Calu3 (cell line): ENCODE data around the gene PHF23. TPM values are rescaled to one million over a fixed set of nuclear protein-coding genes. Genes with fewer than 3 reads are reported as not detected.
A peak's percentile ranks its signal among the peaks of the same experiment; 100 is the strongest.

Source experiments
- BruUV-seq: library from RNA; stranded (reverse); fragments of 400-500 nt; replicated peaks from 2 replicates; lab custom pipeline; 2021; lab: Mats Ljungman, UMichigan
- CTCF ChIA-PET: fragments of 300-600 bp; sonication (Branson Sonifier 250); formaldehyde crosslinking; loops from one replicate; lab custom pipeline; 2022; ENCODE audit warnings: antibody characterized with exemption; lab: Charles Lee
- DNase-seq: peaks from one replicate; pipeline ENCODE4 v3.0.0; 2022
- H3K27ac Mint-ChIP-seq: one replicate; pipeline ENCODE4 v1.8.0; 2022; ENCODE audit warnings: mixed read lengths; ENCODE audit not compliant: unreplicated experiment
- H3K27me3 Mint-ChIP-seq: one replicate; pipeline ENCODE4 v1.8.0; 2022; ENCODE audit warnings: mixed read lengths; ENCODE audit not compliant: unreplicated experiment
- H3K36me3 Mint-ChIP-seq: one replicate; pipeline ENCODE4 v1.8.0; 2022; ENCODE audit warnings: mild to moderate bottlenecking, moderate library complexity, mixed read lengths; ENCODE audit not compliant: insufficient read depth, unreplicated experiment
- H3K4me1 Mint-ChIP-seq: one replicate; pipeline ENCODE4 v1.8.0; 2022; ENCODE audit warnings: mild to moderate bottlenecking, low read depth, mixed read lengths; ENCODE audit not compliant: unreplicated experiment
- H3K4me3 Mint-ChIP-seq: one replicate; pipeline ENCODE4 v1.8.0; 2022; ENCODE audit warnings: mild to moderate bottlenecking, low read depth, moderate library complexity, mixed read lengths; ENCODE audit not compliant: unreplicated experiment
- H3K9me3 Mint-ChIP-seq: one replicate; pipeline ENCODE4 v1.8.0; 2022; ENCODE audit warnings: low read depth, mixed read lengths; ENCODE audit not compliant: unreplicated experiment
- intact Hi-C: fragments of 100-400 bp; cut with micrococcal nuclease; formaldehyde crosslinking; loops from one replicate; pipeline ENCODE4 v1.10.0; 2022; ENCODE audit not compliant: unreplicated experiment
- total RNA-seq: library from RNA; stranded (reverse); gene quantifications from 2 replicates; pipeline ENCODE4 v1.2.3, GENCODE V29; 2022
- TF ChIP-seq, protein P1 (sequence below): fragments of 200-600 bp; IDR thresholded peaks from one replicate; pipeline ENCODE4 v1.8.0; 2022; ENCODE audit warnings: antibody characterized with exemption; ENCODE audit not compliant: unreplicated experiment

PHF23 gene
- total RNA-seq, 1 experiment from 2014 or later, result 30.2 TPM

DNA sequence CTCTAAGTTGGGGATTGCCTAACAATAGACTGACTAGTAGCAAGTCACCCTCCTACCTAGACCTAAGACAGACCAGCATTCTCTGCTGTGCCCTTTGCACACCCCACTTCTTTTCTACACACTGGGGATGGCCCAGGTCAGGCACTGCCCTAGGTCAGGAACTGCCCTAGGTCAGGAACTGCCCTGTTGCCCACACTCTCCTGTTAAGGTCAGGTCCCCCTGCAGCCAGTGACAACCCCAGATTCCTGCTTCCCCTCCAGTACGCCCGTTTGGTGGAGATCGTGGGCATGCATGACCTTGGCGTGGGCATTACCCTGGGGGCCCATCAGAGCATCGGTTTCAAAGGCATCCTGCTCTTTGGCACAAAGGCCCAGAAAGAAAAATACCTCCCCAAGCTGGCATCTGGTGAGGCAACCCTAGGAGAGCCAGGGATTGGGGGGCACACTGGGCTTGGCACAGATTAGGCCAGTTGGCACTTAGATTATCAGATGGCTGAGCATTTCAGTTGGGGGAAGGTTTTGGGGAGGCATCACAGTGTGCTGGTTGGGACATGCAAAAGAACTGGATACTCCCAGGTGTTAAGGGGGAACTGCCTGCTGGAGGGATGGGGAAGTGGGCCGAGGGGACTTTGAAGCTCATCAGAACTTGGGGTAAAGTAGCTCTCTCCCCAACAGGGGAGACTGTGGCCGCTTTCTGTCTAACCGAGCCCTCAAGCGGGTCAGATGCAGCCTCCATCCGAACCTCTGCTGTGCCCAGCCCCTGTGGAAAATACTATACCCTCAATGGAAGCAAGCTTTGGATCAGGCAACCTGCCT is 17.8 kb downstream of the PHF23 start:
- no peaks in the 10 kb centered on the region for H3K9me3 Mint-ChIP-seq
- peak overlapping the region; percentile 94 for H3K27ac Mint-ChIP-seq
- BruUV-seq, result no TSS peak
- TF ChIP-seq, protein P1, sequence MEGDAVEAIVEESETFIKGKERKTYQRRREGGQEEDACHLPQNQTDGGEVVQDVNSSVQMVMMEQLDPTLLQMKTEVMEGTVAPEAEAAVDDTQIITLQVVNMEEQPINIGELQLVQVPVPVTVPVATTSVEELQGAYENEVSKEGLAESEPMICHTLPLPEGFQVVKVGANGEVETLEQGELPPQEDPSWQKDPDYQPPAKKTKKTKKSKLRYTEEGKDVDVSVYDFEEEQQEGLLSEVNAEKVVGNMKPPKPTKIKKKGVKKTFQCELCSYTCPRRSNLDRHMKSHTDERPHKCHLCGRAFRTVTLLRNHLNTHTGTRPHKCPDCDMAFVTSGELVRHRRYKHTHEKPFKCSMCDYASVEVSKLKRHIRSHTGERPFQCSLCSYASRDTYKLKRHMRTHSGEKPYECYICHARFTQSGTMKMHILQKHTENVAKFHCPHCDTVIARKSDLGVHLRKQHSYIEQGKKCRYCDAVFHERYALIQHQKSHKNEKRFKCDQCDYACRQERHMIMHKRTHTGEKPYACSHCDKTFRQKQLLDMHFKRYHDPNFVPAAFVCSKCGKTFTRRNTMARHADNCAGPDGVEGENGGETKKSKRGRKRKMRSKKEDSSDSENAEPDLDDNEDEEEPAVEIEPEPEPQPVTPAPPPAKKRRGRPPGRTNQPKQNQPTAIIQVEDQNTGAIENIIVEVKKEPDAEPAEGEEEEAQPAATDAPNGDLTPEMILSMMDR, result no peak
- peaks cover 5% of the 10 kb centered on the region for H3K27me3 Mint-ChIP-seq
- intact Hi-C loops, result no loop called here
- CTCF ChIA-PET, result interaction anchor here (0.7 to 2.1 kb wide), 4 partner anchors 12 to 75 kb away, joined by 3 to 11 read pairs (median 4); partner anchors contain the start of gene DVL2
- H3K4me1 Mint-ChIP-seq, result no peaks in the 10 kb centered on the region
- H3K36me3 Mint-ChIP-seq, result peaks cover 55% of the 10 kb centered on the region
- no peak for DNase-seq
- H3K4me3 Mint-ChIP-seq, result peak overlapping the region; percentile 96

DNA sequence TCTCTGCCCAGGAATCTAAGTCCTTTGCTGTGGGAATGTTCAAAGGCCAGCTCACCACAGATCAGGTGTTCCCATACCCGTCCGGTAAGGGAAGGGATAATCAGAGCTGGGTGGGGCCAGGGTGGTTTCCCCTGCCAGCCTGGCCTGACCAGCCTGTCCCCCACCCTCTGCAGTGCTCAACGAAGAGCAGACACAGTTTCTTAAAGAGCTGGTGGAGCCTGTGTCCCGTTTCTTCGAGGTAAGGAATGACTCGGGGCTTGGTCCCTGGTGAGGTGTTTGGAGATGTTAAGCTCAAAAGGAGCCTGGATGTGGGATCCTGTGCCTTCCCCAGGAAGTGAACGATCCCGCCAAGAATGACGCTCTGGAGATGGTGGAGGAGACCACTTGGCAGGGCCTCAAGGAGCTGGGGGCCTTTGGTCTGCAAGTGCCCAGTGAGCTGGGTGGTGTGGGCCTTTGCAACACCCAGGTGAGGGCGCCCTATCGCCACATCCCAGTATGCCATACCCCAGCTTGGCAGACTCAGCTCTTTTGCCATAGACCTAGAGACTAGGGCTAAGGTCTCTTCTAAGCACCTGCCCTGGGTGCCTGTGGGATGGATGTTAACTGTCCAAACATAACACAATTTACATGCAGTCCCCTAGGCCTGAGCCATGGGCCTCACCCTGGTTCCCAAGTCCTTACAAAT is 18.5 kb downstream of the PHF23 start:
- Mint-ChIP-seq H3K9me3 (no peaks in the 10 kb centered on the region), H3K4me3 (peak overlapping the region; percentile 96), H3K27me3 (peaks cover 13% of the 10 kb centered on the region), H3K27ac (peak overlapping the region; percentile 94), H3K4me1 (no peaks in the 10 kb centered on the region), H3K36me3 (peaks cover 48% of the 10 kb centered on the region)
- peak; percentile 60 for DNase-seq
- CTCF ChIA-PET, result interaction anchor here (0.7 to 2.1 kb wide), 6 partner anchors 13 to 299 kb away, joined by 3 to 11 read pairs (median 4); partner anchors contain the start of gene DVL2
- no TSS peak for BruUV-seq
- intact Hi-C loops, result no loop called here
- TF ChIP-seq, protein P1, result no peak

DNA sequence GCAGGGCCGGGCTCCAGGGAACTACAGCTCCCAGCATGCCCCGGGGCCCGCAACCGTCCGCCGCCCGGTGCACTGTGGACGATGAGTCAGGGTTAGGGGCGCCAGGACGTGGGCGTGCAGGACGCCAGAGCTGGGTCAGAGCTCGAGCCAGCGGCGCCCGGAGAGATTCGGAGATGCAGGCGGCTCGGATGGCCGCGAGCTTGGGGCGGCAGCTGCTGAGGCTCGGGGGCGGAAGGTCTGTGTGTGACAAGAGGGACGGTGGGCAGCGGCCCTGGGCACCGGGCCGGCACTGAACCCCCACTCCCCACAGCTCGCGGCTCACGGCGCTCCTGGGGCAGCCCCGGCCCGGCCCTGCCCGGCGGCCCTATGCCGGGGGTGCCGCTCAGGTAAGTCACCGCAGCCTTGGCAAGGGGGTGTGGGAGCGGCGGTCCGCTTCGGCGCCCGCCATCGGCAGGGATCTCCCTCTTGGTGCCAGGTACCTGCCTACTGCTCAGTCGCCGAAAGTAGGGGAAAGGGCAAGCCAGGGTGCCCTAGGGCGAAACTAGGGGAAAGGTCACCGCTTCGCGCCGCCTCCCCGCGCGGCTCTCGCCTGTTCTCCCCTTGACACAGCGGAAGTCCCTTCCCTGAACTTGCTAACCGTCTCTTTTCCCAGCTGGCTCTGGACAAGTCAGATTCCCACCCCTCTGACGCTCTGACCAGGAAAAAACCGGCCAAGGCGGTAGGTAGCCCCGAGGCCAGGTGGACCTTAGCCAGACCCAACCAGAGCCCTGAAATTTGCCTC is 19.3 kb downstream of the PHF23 start, which contains the start of the genes ACADVL and DLG4:
Gene ACADVL, plus strand, starts transcription at position 127 of the 781 bp plus-strand sequence. Its CDS starts 47 bp downstream, at position 174.
Gene DLG4, minus strand, starts transcription at position 25 of the 781 bp plus-strand sequence.
- H3K27me3 Mint-ChIP-seq, result peaks cover 14% of the 10 kb centered on the region
- TSS peak; percentile 25 for BruUV-seq
- H3K4me1 Mint-ChIP-seq, result no peaks in the 10 kb centered on the region
- no peaks in the 10 kb centered on the region for H3K9me3 Mint-ChIP-seq
- H3K36me3 Mint-ChIP-seq, result peaks cover 44% of the 10 kb centered on the region
- CTCF ChIA-PET, result interaction anchor here (0.9 to 2.1 kb wide), 6 partner anchors 14 to 298 kb away, joined by 3 to 11 read pairs (median 4); partner anchors contain the start of gene DVL2
- H3K4me3 Mint-ChIP-seq, result peak within 1 kb of the TSS; percentile 96
- DNase-seq, result peak; percentile 84
- TF ChIP-seq, protein P1, result no peak
- intact Hi-C loops, result no loop called here
- H3K27ac Mint-ChIP-seq, result peak within 1 kb of the TSS; percentile 94
